EL (cell line): ENCODE data around the gene PLCB4.

Experiments
- DNase-seq: peaks from one replicate; pipeline ENCODE4 v3.0.0-alpha.2; 2016

The PLCB4 gene

DNA sequence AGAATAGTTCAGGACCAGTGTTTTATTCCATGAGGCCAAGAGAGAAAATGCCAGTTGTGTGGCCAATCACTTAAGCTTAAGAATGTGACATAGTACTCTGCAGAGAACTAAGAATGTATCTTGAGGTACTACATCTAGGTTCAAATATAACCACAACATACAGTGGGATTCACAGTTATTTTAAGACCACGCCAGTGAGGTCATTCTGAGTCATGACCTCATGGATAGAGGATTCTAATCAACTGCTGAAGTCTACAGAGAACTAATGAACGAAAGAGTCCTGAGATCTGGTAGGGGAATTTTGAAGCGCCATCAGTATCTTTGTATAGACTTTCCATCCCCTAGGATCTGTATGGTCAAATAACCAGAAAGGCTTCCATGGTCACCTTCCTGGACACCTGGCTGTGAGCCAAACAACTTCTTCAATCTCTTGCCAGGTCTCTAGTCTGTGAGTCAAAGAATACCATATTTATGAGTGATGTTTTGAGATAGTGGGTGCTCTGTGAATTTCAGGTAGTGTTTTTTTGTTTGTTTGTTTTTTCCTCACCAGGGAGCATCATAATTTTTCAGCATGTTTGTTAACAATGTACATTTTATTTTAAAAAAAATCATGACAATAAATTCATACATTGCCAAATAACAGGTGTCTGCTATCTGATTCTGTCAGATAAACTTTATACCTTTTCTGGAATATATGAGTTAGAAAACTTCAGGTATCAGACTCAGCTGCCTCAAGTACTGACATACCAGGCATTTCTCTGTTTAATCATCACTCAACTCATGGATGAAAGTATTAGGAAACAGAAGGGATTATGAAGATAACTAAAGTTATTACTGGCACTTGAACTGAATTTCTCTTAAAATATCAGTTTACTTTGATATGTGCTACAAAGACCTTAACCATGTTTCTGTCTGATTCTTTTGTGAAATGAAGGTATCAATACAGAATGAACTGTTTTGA lies 217.9 kb downstream of the PLCB4 start:
- DNase-seq: peak; percentile 55

DNA sequence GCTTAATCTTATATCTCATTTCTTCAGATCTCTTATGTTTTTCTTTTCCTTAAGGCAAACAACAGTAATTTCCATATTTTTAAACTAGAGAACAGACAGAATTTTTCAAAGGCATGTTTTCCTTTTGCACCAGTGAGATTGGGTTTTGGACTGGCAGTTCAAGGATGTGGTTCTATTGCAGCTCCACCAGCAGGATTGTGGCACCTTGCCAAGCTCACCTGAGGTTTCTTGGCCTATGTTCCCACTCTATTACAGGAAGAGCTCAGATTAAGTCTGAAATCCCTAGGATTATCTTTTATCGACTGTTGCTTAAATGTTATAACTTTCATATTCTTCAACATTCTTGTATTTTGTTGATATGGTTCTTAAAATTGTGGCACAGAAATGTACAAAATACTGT lies 218.9 kb downstream of the PLCB4 start:
- no peak for DNase-seq

GRCh38 chr20:9290331-9290730 lies 221.4 kb downstream of the PLCB4 start:
- no peak for DNase-seq

- DNase-seq: no peak
Observed at GRCh38 chr20:9293145-9293544, 224.3 kb downstream of the PLCB4 start.

DNA sequence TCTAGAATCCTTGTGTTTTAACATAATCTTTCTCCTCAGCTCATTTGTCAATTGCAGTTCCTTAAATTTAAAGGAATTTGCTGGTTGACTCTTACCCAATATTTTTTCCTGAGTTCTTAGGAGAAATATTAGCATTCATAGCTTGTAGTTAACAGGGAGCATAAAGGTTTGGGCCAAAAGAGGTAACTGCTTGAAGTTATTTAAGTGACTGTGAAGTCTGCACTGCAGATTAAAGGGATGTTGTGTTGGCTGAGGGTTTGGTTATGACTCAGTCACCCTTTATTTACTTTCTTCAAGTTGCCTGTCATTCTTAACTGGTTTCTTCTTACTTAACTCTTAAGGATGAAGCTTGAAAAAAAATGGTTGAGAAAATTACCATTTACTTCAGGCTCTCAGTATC lies 225.2 kb downstream of the PLCB4 start:
- peak; percentile 64 for DNase-seq

DNA sequence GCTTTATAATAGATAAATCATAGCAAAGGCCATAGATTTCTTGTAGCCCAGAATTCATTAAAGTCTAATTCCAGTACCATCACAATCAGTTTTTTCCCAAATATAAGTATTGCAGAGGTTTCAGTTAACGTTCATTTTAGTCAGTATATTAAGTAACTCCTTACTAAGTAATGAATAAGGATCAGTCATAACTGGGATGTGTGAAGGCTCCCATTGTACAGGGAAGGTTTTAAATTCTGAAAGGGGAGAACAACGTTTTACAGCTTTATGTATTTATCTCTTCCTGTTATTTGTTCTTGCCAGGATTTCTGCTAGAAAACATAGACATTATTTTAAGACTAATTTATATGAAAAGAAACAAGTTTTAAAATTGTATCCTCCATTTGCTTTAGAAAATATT lies 230.0 kb downstream of the PLCB4 start:
- DNase-seq: no peak

GRCh38 chr20:9300080-9300479 lies 231.2 kb downstream of the PLCB4 start:
- DNase-seq: no peak

GRCh38 chr20:9300534-9300933 lies 231.6 kb downstream of the PLCB4 start:
- no peak for DNase-seq

DNA sequence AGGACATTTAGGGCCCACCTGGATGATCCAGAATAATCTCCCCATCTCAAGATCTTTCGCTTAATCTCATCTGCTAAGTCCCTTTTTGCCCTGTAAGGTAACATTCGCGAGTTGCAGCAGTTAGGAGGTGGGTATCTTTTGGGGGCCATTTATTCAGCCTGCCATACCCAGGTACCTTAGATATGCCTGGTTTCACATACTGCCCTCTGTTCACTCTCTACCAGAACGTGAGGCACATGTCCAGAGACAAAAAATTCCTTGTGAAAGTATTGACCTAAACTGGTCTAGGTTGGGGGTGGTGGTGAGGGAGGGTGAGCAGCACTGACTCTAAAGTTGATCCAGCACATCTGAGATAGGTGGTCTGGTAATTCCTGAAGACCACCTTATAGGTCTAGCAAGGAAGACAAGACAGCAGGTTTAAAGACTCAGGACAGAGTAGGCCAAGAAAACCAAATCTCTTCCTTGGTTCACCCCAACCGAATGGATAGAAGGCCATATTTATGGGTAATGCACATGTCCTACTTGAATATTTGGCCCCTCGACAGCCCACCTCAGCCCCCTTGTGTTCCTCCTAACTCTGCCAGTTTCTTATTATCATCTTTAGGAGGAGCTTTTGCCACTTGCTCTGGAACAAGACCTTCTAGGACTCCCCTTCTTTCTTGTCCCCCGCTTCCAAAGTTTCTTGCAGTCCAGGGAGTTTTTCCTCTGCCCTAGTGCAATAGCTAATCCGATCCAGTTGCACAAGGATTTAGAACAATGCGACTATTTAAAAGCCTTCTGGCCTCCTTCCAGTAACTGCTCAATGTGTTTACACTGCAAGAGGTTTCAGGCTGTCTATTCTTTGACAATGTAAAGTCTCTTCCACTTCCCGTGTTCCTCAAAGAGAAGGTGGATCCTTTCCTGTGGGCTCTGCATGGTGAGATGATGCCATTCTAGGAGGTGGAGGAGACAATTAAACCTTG lies 232.5 kb downstream of the PLCB4 start:
- no peak for DNase-seq

- DNase-seq: no peak
Observed at GRCh38 chr20:9302091-9302462, 233.2 kb downstream of the PLCB4 start.

GRCh38 chr20:9306521-9306920 lies 237.6 kb downstream of the PLCB4 start:
- DNase-seq: peak; percentile 86

DNA sequence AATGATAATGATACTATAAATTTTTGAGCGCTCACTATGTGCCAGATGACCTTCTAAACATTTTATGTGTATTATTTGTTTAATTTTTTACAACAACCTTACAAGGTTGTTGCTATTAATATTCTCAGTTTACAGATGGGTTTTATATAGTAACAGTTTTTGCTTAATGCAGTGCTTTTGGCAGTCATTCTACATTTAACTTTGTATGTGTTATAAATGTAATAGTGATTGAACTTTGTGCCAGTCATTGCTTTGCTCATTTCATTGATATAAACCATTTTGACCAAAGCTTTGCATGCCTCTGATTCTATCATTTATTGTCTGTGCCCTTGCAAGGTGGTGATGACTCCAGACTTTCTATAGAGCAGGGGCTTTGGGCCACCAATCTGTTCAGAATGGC lies 239.2 kb downstream of the PLCB4 start:
- no peak for DNase-seq

- DNase-seq: peak; percentile 54
Observed at GRCh38 chr20:9311132-9311531, 242.2 kb downstream of the PLCB4 start.

GRCh38 chr20:9319687-9320384 lies 250.9 kb downstream of the PLCB4 start:
- DNase-seq: no peak

- DNase-seq: no peak
Observed at GRCh38 chr20:9321007-9321406, 252.1 kb downstream of the PLCB4 start.

- no peak for DNase-seq
Observed at GRCh38 chr20:9322661-9323060, 253.8 kb downstream of the PLCB4 start.

GRCh38 chr20:9323622-9324021 lies 254.7 kb downstream of the PLCB4 start:
- no peak for DNase-seq

- no peak for DNase-seq
Observed at GRCh38 chr20:9329355-9330101, 260.6 kb downstream of the PLCB4 start.

GRCh38 chr20:9330151-9330550 lies 261.3 kb downstream of the PLCB4 start:
- DNase-seq: no peak

- no peak for DNase-seq
Observed at GRCh38 chr20:9331707-9332435, 263.0 kb downstream of the PLCB4 start.

GRCh38 chr20:9332791-9333479 lies 264.0 kb downstream of the PLCB4 start:
- no peak for DNase-seq
